Iris pigment epithelial cell (primary cell): ENCODE data around the gene OR10J4.
A peak's percentile ranks its signal among the peaks of the same experiment; 100 is the strongest.
"Not testable (repeated sequence)": the region's sequence is repeated elsewhere in the genome, so short reads cannot be mapped to it uniquely, and the experiment has no call there.

Source experiments
- DNase-seq: peaks from one replicate; pipeline ENCODE4 v3.0.0-alpha.2; 2011; ENCODE audit warnings: low read depth

OR10J4 gene

GRCh38 chr1:159431904-159432303, at the start of gene OR10J4:
Gene OR10J4, plus strand, starts transcription at chr1:159432204.
- DNase-seq: no peak

GRCh38 chr1:159406821-159407220, 25.2 kb upstream of the OR10J4 start:
- DNase-seq: no peak

GRCh38 chr1:159408862-159409400, 23.1 kb upstream of the OR10J4 start:
- no peak for DNase-seq

GRCh38 chr1:159421821-159422220, 10.2 kb upstream of the OR10J4 start:
- no peak for DNase-seq

- peak; percentile 10 for DNase-seq
Observed at GRCh38 chr1:159428536-159428935, 3.5 kb upstream of the OR10J4 start.

- peak; percentile 91 for DNase-seq
Observed at GRCh38 chr1:159429074-159429861, 2.7 kb upstream of the OR10J4 start.

- DNase-seq: no peak
Observed at GRCh38 chr1:159430985-159431384, 1.0 kb upstream of the OR10J4 start.

GRCh38 chr1:159436469-159436868, 4.5 kb downstream of the OR10J4 start:
- DNase-seq: no peak

- DNase-seq: no peak
Observed at GRCh38 chr1:159439422-159439821, 7.4 kb downstream of the OR10J4 start, which contains the start of gene OR10J1. Gene OR10J1, plus strand, starts transcription at chr1:159439722. Its CDS starts 70 bp downstream, at chr1:159439792.

GRCh38 chr1:159441360-159441759, 9.4 kb downstream of the OR10J4 start:
- no peak for DNase-seq

GRCh38 chr1:159442428-159442827, 10.4 kb downstream of the OR10J4 start:
- DNase-seq: no peak

GRCh38 chr1:159443066-159443750, 11.2 kb downstream of the OR10J4 start:
- DNase-seq: no peak

GRCh38 chr1:159444511-159444910, 12.5 kb downstream of the OR10J4 start:
- DNase-seq: no peak

GRCh38 chr1:159448181-159448580, 16.2 kb downstream of the OR10J4 start:
- DNase-seq: no peak

- not testable (repeated sequence) for DNase-seq
Observed at GRCh38 chr1:159449605-159450004, 17.6 kb downstream of the OR10J4 start.

- DNase-seq: no peak
Observed at GRCh38 chr1:159459551-159459950, 27.5 kb downstream of the OR10J4 start.

- no peak for DNase-seq
Observed at GRCh38 chr1:159465191-159465603, 33.2 kb downstream of the OR10J4 start.

GRCh38 chr1:159468321-159468720, 36.3 kb downstream of the OR10J4 start:
- DNase-seq: no peak

- DNase-seq: no peak
Observed at GRCh38 chr1:159469921-159470533, 38.0 kb downstream of the OR10J4 start.

GRCh38 chr1:159473335-159473734, 41.3 kb downstream of the OR10J4 start:
- DNase-seq: peak; percentile 58

- no peak for DNase-seq
Observed at GRCh38 chr1:159474926-159475325, 42.9 kb downstream of the OR10J4 start.
